22Rv1 (cell line): ENCODE data around the gene PLK5.

ENCODE experiments used
- H3K27ac ChIP-seq: fragments of 450-650 bp; 2 replicates; pipeline ENCODE4 v1.5.1; 2017
- CTCF ChIP-seq: fragments of 450-650 bp; IDR thresholded peaks from 2 replicates; pipeline ENCODE4 v1.5.1; 2017; ENCODE audit warnings: mild to moderate bottlenecking
- ZFX ChIP-seq: fragments of 450-650 bp; IDR thresholded peaks from 2 replicates; pipeline ENCODE4 v1.6.1; 2017; ENCODE audit warnings: antibody characterized with exemption, borderline replicate concordance

PLK5 gene, protein sequence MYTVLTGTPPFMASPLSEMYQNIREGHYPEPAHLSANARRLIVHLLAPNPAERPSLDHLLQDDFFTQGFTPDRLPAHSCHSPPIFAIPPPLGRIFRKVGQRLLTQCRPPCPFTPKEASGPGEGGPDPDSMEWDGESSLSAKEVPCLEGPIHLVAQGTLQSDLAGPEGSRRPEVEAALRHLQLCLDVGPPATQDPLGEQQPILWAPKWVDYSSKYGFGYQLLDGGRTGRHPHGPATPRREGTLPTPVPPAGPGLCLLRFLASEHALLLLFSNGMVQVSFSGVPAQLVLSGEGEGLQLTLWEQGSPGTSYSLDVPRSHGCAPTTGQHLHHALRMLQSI

DNA sequence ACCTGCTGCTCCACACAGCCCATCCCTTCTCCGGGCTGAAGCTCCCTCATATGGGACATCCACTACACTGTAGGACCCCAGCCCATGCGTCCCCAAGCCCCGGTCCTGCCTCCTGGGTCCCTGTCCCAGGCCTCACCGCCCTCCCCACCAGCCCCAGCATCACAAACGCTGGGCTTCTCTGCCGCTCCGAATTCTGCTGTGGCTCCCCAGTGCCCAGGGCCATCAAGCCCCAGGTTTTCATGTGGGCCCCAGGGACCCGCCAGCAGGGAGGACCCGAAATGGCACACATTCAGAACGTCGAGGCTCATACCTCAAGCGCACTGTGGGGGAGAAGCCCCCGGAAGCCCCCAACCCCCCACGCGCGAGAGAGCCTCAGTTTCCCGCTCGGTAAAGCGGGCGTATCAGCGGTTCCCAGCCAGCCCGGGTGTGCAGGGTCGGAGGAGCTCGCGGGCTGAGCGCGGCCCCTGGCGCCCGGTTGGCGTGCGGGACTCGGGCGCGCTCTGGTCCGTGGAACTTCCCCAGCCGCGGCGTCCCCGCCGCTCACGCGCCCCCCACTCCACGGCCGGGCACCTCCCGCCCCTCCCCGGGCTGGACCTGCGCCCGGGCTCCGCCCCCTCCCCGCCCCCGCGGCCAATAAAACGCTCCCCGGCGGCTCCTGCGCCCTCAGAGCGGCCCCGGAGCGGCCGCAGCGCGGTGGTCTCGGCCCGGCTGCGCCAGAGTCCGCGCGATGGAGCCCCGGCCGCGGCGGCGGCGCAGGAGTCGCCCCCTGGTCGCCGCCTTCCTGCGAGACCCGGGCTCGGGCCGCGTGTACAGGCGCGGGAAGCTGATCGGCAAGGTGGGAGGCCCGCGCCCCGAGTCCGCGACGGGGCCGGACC, at the start of gene PLK5:
Gene PLK5 (plus strand): TSS at position 666 of the 875 bp plus-strand sequence. CDS start 2,920 bp downstream, outside the sequence.
- no peak within 1 kb of the TSS for H3K27ac ChIP-seq
- no peak for TF ChIP-seq CTCF

GRCh38 chr19:1474765-1475351, 49.0 kb upstream of the PLK5 start:
- no peak for TF ChIP-seq ZFX
- TF ChIP-seq CTCF = no peak
- no peak overlapping the region for H3K27ac ChIP-seq

- TF ChIP-seq CTCF = no peak
- no peak for TF ChIP-seq ZFX
- no peak overlapping the region for H3K27ac ChIP-seq
Measured at GRCh38 chr19:1475751-1476437, 48.0 kb upstream of the PLK5 start.

DNA sequence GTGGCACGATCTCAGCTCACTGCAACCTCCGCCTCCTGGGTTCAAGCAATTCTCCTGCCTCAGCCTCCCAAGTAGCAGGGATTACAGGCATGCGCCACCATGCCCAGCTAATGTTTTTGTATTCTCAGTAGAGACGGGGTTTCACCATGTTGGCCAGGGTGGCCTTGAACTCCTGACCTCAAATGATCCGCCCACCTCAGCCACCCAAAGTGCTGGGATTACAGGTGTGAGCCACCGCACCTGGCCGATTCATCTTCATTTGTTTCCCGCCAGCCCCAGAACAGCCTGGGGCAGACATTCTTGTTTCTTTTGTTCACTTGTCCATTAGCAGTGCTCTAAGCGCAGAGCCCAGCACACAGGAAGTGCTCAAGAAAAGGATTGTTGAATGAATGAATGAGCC, 46.8 kb upstream of the PLK5 start:
- H3K27ac ChIP-seq = peak overlapping the region; percentile 8; the same call in 1 of the 2 replicates

DNA sequence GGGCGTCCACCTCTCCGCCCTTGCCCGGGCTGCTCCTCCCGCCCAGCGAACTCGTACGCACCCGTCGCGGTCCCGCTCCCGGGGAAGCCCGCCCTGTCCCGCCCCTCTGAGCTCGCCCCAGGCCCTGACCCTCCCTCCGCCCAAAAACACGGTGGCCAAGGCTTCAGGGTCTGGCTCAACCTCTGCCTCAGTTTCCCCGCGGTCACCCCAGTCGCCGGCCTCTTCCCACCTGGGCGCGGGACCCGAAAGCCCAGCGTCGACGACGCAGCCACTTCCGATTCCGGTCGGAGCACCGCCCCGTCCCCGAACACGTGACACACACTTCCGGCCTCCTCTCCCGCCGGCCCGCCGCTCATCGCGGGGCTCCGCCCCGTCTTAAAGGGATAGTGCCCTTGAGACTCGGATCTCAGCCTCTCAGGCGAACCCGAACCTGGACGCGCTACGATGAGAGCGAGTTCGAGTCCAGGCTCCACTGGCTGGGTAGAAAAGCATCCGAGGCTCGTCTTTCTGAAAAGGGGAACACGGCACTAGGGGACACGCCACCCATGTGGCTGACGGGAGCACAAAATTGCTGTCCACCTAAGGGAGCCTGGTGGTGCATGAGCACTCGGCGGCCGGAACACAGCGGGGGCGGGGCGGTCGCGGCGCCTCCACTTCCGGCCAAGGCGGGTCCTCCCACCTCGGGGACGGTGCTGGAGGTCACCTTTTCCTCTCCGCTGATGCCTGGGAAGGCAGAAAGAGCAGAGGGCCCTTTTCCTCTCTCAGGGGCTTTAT, 44.8 kb upstream of the PLK5 start, which contains the start of gene C19orf25:
Gene C19orf25 (minus strand): TSS at position 282 of the 774 bp plus-strand sequence. CDS start 312 bp downstream, outside the sequence.
- peak within 1 kb of the TSS; percentile 85 for H3K27ac ChIP-seq
- TF ChIP-seq ZFX (no peak), CTCF (no peak)

DNA sequence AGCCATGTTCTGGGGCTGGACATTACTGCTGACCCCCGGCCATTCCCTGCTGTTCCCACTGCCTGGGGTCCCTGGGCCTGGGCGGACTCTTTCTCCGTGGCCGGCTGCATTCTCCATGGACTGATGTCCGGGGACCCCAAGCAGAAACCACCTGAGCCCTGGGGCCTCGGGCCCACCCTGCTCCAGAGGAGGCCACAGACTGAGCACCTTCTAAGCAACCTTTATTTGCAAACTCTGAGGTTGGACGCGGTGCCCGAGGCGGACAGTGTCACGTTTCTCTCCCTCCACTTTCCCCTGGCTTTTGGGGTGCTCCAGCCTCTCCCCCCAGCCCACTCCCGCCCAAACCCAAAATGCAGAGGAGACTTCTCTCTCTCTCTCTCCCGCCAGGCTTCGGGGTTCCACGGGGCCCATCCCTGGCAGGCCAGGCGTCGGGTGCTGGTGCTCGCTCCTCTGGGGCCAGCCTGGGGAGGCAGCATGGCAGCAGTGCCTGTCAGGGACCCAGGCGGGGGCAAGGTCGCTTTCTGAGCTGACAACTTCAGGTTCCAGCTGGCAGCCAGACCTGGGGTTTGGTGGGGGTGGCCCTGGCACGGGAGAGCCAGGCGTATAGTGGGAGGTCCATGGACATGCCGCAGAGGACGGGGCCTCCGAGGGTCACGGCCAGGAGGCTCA, 42.5 kb upstream of the PLK5 start:
- H3K27ac ChIP-seq = no peak overlapping the region
- no peak for TF ChIP-seq ZFX
- TF ChIP-seq CTCF = no peak
